GM19025 (cell line): ENCODE data around the gene SMIM11.
"Not testable (repeated sequence)": the region's sequence is repeated elsewhere in the genome, so short reads cannot be mapped to it uniquely, and the experiment has no call there.

Source experiments
- ATAC-seq: cut with Tn5 transposase; IDR thresholded peaks from one replicate; pipeline ENCODE4 v1.9.1; 2021; ENCODE audit warnings: mild to moderate bottlenecking, low read depth, moderate library complexity; ENCODE audit not compliant: unreplicated experiment

The SMIM11 gene

DNA sequence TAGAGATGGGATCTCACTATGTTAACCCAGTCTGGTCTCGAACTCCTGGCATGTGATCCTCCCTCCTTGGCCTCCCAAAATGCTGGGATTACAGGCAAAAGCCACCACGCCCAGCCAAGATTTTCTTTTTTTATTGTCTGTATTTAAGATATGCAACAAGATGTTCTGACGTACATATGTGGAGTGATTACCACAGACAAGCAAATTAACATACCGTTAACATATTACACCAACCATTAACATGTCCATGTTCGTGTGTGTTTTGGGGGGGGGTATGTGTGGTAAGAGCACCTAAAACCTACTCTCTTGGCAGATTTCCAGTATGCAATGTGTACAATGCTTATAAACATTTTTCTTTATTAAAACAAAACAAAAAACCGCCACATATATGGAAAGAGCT, 22.1 kb upstream of the SMIM11 start:
- no peak for ATAC-seq

DNA sequence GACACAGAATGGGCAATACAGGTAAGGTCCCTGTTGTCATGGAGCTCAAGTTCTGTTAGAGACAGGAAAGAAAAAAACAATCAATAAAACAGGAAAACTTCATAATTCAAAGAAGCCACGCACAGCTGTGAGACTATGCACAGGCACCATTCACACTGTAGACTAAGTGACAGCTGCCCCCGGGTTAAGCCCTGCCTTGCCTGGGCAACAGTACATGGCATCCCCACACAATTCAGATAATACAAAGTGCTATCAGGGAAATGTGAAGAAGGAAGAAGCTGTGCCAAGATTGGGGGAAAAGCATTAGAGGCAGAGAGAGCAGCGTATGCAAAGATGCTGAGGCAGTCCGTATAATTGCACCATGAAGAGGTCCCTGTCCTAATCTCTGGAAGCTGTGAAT, 20.5 kb upstream of the SMIM11 start:
- no peak for ATAC-seq

DNA sequence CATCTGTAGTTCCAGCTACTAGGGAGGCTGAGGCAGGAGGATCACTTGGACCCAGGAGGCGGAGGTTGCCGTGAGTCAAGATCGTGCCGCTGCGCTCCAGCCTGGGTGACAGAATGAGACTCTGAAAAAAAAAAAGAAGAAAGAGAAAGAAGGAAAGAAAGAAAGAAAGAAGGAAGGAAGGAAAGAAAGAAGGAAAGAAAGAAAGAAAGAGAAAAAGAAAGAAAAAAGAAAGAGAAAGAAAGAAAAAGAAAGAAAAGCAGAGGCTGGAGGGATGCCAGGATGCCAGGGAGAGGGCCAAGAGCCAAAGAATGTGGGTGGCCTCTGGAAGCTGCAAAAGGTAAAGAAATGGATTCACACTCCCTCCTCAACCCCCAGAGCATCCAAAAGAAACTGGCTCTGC, 19.7 kb upstream of the SMIM11 start:
- no peak for ATAC-seq

DNA sequence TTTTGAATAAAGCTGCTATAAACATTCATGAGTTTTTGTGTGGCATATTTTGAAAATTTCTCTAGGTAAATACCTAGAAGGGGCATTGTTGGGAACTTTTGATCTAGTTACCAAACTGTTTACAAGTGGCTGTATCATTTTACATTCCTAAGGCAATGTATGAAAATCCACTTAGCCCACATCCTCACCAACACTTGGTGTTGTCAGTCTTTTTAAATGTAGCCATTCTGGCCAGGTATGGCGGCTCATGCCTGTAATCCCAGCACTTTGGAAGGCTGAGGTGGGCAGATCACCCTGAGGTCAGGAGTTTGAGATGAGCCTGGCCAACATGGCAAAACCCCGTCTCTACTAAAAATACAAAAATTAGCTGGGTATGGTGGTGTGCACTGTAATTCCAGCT, 17.4 kb upstream of the SMIM11 start:
- no peak for ATAC-seq

DNA sequence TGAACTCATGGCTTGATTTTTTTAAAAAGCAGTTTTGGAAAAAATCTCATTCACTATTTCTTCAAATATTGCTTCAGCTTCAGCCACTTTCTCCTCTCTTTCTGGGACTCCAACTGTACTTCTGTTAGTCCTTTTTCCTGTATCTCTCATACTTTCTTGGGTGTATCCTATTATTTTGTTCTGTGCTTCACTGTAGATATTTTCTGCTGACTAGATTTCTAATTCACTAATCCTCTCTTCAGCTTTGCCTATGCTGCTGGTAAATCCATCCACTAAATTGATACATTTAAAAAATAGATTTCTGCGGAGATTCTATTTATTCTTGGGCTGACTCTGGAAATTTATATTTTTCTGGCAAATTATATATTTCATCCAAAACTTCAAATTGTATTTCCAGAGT, 16.4 kb upstream of the SMIM11 start:
- ATAC-seq, result no peak

DNA sequence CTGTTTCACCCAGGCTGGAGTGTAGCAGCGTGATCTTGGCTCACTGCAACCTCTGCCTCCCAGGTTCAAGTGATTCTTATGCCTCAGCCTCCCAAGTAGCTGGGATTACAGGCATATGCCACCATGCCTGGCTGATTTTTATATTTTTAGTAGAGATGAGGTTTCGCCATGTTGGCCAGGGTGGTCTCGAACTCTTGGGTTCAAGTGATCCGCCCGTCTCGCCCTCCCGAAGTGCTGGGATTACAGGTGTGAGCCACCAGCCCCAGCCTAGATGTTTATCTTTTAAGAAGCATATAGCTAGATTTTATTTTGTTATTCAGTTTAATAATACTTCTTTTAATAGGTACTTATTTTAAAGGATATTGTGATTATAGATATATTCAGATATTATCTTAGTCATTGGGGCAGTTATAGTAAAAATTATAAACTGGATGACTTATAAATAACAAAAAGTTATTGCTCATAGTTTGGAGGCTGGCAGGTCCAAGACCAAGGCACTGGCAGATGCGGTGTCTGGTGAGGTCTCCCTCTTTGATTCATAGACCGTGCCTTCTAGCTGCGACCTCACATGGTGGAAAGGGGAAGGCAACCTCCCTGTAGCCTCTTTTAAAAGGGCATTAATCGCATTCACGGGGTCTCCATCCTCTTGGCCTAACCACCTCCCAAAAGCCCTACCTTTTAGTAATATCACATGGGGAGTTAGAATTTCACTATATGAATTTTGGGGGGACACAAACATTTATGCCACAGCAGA, 14.6 kb upstream of the SMIM11 start:
- no peak for ATAC-seq

DNA sequence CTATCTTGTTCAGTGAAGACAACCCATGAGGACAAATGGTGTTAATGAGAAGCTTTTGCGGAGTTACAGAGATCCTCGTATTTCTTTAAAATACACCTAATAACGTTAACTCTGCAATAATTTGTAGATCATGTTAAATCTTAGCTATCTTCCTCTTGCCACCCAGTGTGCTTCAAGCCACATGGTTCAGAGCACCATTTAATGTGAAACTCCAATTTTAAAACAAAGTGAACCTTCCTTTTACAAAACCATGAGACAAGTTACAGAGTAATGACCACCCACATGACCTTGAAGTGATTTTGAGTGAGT, 13.2 kb upstream of the SMIM11 start:
- no peak for ATAC-seq

DNA sequence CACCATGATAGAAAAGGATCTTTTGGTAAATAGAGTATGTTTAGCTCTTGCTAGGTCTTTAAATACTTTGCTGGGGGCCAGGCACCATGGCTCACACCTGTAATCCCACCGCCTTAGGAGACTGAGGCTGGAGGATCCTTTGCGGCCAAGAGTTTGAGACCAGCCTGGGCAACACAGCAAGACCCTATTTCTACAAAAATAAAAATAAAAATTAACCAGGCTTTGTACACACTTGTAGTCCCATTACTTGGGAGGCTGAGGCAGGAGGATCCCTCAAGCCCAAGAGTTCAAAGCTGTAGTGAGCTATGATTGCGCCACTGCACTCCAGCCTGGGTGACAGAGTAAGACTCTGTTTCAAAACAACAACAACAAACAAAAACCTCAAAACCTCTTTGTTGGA, 12.6 kb upstream of the SMIM11 start:
- no peak for ATAC-seq

DNA sequence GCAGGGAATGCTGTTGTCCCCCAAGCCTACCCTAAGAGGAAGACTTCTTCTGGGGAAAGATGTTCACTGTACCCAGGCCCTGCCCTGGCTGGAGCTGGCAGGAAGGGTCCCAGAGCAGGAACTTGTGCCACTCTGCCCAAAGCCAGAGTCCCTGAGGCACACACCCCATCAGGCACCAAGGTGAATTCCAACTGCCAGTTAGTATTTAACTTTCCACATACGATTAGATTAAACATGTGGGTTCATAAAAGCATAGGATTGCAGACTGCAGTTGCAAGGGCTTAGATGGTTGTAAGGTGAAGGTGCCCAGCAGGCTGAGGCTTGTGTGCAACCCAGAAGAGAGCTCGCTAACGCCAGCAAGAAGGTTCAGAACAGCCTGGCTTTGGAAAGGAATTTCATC, 11.6 kb upstream of the SMIM11 start, which contains the start of gene KCNE2:
KCNE2 (plus strand) TSS at position 274 of the 400 bp plus-strand sequence. CDS start 6,473 bp downstream, outside the sequence.
- no peak for ATAC-seq

DNA sequence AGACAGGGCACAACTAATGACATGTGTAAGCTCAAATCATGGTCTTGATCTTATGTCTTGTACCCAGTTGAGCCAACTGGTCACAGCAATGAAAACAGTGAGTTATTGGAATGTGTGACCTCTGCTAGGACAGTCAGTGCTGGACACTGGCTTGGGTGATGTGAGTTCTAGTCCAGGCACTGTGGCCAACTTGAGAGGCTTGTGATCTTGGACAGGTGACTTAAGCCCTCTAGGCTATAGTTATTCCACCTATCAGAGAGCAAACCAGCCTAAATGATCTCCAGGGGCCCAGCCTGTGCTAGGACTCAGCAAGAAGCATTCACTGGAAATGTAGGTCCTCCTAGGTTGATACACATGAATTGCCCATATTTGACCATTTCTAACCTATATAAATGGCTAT, 10.4 kb upstream of the SMIM11 start:
- no peak for ATAC-seq

DNA sequence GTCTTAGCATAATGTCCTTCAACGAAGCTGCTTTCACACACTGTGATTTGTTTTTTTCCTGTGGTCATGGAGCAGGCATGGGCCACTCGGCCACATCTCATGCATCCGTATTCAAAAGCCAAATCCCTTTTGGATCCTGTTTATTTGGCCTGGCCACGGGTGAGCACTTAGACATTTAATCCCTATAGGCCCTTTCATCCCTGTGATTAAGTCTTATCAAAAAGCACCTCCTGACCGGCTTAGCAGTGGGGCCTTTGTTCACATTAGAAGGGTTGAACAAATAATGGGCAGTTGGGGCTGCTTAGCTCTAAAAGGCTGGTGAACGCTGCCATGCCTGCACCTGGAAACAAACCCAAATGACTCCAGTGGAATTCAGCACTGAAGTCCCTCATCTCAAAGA, 9.5 kb upstream of the SMIM11 start:
- ATAC-seq, result no peak

DNA sequence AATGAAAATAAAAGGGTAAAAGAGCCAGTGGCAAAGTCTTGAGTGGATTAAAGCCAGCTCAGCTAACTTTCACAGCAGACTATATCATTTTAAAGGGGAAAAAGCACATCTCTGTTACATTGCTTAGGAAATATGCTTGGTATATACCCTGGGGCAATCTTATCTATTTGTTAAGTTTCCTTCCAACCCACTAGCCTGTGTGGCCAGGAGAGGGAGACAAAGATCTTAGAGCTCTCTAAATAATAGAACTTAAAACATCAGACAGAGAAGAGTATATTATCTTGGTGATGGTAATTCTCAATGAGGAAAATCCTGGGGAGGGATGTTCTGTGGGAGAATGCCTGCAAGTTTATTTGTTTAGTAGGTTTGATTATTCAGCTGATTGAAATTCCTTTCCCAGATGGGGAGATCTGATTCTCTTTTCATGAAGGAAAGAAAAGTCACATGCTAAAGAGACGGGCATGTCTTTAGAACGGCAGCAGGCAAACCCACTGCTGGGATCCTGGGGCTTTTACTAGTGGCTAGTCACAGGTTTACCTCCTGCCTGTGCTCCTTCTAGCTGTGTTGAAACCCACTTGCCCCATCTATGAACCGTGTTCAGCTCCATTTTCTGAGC, 7.9 kb upstream of the SMIM11 start:
- ATAC-seq, result no peak

DNA sequence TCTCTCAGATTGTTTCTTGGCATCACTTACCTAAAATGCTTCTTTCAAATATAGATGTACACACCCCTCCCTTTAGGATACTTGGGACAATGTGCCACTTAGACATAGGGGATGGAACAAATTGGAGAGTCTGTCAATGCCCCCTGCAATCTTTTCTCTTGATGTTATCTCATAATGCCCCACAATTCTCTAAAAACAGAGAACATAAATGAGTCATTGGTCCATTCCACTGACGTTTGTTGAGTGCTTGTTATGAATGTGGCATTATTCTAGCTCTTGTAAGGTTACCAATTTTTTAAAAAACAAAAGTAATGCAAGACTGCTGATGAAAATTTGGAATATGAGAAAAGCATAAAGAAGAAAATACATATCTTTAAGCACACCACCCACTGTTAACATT, 5.6 kb upstream of the SMIM11 start:
- ATAC-seq, result no peak

DNA sequence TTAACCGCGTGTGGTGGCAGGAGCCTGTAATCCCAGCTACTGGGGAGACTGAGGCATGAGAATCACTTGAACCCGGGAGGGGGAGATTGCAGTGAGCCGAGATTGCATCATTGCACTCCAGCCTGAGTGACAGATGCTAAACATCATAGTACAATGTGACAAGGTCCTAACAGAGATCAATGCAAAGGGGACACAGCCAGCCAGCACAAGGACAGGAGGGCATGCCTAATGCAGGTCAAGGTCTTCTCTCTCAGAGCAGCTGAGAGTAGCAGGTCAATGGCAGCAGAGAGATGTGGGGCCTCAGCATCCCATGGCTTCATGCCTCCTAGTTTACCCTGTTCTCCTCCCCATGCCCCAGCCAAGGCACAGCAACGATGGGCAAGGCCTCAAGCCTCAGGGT, 3.0 kb upstream of the SMIM11 start:
- no peak for ATAC-seq

DNA sequence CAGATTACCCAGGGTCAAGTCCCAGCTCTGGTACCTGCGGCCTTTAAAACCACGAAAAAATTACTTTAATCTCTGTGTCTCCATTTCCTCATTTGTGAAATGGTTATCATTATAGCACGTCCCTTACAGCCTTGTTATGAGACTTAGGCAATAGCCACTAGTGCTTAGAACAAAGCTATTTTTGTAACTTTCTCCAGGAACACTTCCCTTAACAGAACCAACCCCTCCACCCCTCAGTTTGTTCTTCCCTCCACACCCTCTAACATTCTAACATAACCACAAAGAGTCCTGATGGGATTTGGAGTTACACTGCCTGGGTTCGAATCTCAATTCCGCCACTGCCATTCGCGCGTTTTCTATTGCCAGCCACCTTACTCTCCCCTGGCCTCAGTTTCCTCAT, 845 bp upstream of the SMIM11 start:
- ATAC-seq, result not testable (repeated sequence)

DNA sequence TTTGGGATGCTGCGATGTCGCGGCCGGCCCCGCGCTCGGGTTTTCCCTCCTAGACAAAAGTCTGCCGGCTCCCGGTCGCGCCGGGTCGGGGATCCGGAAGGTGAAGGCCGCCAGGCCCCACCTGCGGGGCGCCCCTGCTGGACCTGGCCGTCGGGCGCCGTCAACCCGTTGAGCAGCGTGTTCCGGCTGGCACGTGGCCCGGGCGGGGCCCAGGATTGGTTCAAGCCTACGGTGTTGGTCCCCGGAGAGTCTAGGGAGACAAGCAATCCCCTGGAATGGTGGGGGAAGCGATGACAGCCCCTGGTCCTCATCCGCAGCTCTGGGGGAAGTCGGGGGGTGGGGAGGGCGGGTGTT, 289 bp downstream of the SMIM11 start:
- peak; percentile 50 for ATAC-seq

DNA sequence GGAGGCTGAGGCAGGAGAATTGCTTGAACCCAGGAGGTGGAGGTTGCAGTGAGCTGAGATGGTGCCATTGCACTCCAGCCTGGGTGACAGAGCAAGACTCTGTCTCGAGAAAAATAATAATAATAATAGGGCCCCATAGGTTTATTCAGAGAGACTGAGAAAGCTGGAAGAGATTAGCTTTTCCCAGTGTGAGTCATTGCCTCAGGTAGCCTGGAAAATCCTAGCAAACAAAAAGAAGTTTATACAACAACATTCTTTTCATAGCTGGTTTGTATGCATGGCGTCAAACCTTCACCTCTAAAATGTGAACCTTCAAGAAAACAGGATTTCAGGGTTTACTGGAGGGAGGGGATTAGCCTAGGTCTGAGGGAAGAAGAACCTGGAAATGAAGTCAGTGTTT, 7.8 kb downstream of the SMIM11 start:
- not testable (repeated sequence) for ATAC-seq

DNA sequence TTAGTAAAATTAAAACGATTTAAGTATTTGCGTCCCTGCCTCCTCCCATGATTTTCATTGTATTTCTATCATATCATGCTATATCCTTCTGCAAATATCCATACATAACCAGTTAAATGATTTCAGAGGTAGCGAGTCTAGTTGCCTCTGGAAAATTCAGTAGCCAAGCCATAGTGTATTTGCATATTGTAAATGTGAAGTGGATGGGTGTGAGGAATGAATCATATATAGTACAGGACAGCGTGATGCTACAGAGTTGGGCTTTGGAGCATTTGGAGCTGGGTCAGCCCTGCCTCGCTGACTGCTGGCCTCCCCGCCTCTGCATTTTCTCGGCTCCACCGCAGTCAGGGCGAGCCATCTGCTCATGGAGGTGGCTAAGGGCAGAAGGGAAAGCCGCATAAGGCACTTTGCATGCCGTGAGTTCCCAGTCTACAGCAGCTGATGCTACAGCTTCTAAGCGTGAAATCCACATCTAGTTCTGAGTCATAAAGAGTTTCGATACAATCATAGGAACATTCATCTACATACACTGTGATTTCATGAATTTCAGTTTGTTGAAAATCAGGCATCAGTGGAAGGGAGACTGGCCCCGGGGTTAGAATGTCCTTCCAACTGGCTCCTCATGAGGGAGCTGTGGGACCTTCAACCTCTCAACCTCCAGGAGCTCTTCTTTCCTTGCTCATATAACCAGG, 8.6 kb downstream of the SMIM11 start:
- peak; percentile 99 for ATAC-seq

DNA sequence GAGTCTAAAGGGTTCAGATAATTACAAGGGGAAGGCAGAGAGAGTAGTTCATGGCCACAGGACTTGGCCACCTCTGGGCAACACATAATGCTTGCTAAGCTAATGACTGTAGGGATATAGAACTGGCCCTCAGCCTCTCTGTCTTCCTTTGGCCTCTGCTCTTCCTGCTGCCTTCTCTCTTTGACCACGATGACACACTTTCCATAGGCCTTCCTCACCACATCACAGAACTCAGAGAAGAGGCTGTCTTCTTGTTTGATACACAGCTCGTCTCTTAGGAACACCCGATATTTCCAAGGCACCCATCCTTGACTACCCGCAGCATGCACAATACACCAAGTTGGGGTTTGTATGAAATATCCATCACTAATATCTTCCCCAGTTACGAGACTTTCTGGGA, 25.2 kb downstream of the SMIM11 start:
- ATAC-seq, result not testable (repeated sequence)

DNA sequence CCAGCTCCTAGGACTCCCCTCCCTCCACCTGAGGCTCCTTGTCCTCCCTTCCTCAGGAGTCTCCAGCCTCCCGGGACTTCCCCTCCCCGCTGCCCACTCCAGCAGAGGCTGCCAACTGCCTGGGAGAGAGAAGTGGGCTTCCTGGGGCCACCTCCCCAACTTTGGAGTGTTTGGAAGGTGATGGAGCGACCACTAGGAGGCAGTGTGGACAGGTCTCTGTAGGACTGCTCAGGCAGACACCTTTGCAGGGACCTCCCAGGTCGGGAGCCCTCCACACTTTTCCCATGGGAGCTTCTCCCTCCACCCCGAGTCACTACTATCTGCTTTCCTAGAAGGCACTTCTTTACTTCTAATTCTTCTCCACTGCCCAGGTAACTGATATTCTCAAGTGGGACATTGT, 29.4 kb downstream of the SMIM11 start:
- ATAC-seq, result not testable (repeated sequence)

DNA sequence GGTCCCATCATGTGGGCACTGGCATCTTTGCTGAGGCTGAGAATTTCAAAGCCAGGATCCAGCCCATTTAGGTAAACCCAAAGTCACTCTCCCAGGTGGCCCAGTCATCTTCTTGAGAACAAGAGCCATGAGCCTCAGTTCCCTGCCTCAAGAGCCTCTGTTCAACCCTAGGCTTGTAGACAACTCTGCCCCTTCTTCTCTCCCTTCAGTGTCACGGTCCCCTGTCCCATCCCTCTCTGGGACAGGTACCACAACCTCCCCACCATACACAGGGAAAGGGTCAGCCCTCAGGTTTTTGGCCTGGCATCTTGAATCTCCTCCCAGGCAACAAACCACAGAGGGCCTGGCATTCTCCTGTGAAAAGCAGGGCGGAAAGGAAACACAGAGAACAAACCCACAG, 30.4 kb downstream of the SMIM11 start:
- ATAC-seq, result not testable (repeated sequence)

DNA sequence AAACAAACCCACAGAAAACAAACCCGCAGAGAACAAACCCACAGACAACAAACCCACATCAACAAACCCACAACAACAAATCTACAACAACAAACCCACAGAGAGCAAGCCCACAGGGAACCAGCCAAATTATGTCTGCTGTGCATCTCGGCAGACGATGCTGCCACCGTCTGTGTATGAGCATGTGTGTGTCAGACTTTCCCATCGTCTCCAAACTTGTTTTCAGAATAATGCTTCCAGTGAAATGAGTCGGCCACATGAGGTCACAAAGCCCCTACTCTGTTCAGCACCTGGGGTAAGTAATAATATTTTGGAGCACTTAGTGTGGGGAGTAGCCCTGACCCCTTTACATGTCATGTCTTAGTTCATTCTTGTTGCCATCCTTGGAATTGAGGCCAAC, 30.8 kb downstream of the SMIM11 start:
- ATAC-seq, result not testable (repeated sequence)
